Jurkat, Clone E6-1 (cell line): ENCODE results near the gene AKT1.
A peak's percentile ranks its signal among the peaks of the same experiment; 100 is the strongest.

Experiments used
- DNase-seq: peaks from one replicate; pipeline ENCODE4 v3.0.0-alpha.2; 2011; ENCODE audit warnings: low read depth, low spot score
- H3K4me3 ChIP-seq: 2 replicates; pipeline ENCODE4 v1.5.1; 2011; ENCODE audit warnings: mild to moderate bottlenecking, low read length, control low read depth, moderate library complexity

The AKT1 gene

GRCh38 chr14:104746934-104747481 is 48.5 kb downstream of the AKT1 start:
- DNase-seq = no peak

GRCh38 chr14:104746071-104746545 is 49.4 kb downstream of the AKT1 start:
- H3K4me3 ChIP-seq = peak overlapping the region; percentile 5; the same call in 1 of the 2 replicates
- peak; percentile 67 for DNase-seq

More at GRCh38 chr14:104746934-104747481, 48.5 kb downstream of the AKT1 start:
- no peak overlapping the region for H3K4me3 ChIP-seq

- no peak overlapping the region for H3K4me3 ChIP-seq
- no peak for DNase-seq
Measured at GRCh38 chr14:104745431-104745830, 50.1 kb downstream of the AKT1 start.

GRCh38 chr14:104744484-104744883 is 51.1 kb downstream of the AKT1 start:
- DNase-seq = no peak
- no peak overlapping the region for H3K4me3 ChIP-seq

- no peak for DNase-seq
- no peak overlapping the region for H3K4me3 ChIP-seq
Measured at GRCh38 chr14:104743461-104744380, 51.8 kb downstream of the AKT1 start.

GRCh38 chr14:104742586-104743455 is 52.7 kb downstream of the AKT1 start:
- no peak overlapping the region for H3K4me3 ChIP-seq
- no peak for DNase-seq

- H3K4me3 ChIP-seq = no peak overlapping the region
- no peak for DNase-seq
Measured at GRCh38 chr14:104741803-104742251, 53.7 kb downstream of the AKT1 start.

GRCh38 chr14:104741108-104741802 is 54.3 kb downstream of the AKT1 start:
- H3K4me3 ChIP-seq = no peak overlapping the region
- DNase-seq = no peak

GRCh38 chr14:104739546-104740516 is 55.7 kb downstream of the AKT1 start:
- no peak for DNase-seq
- H3K4me3 ChIP-seq = no peak overlapping the region

- H3K4me3 ChIP-seq = no peak overlapping the region
- no peak for DNase-seq
Measured at GRCh38 chr14:104739026-104739425, 56.5 kb downstream of the AKT1 start.

GRCh38 chr14:104738375-104739019 is 57.1 kb downstream of the AKT1 start:
- no peak for DNase-seq
- H3K4me3 ChIP-seq = no peak overlapping the region

- no peak for DNase-seq
Measured at GRCh38 chr14:104735830-104736642, 59.5 kb downstream of the AKT1 start.

GRCh38 chr14:104734991-104735779 is 60.4 kb downstream of the AKT1 start:
- no peak overlapping the region for H3K4me3 ChIP-seq
- no peak for DNase-seq

More at GRCh38 chr14:104735830-104736642, 59.5 kb downstream of the AKT1 start:
- no peak overlapping the region for H3K4me3 ChIP-seq

- no peak overlapping the region for H3K4me3 ChIP-seq
- no peak for DNase-seq
Measured at GRCh38 chr14:104734601-104734990, 61.0 kb downstream of the AKT1 start.

GRCh38 chr14:104734051-104734587 is 61.4 kb downstream of the AKT1 start:
- no peak overlapping the region for H3K4me3 ChIP-seq
- DNase-seq = no peak
